A549 (cell line): ENCODE data around the gene GPR55. TPM values are rescaled to one million over a fixed set of nuclear protein-coding genes. Genes with fewer than 3 reads are reported as not detected.

Source experiments
- ATAC-seq, 2 experiments: fragments of 200-7000 bp in 1 of 2; fragments of >200 bp in 1 of 2; cut with Nextera tagmentation in 1 of 2; cut with Tn5 transposase in 1 of 2; 3 replicates each; pipeline versions ENCODE4 v1.8.0 to v1.9.1; 2018 to 2020; ENCODE audit warnings: mild to moderate bottlenecking in 1 of 2, moderate library complexity in 1 of 2
- CTCF ChIA-PET: fragments of 300-600 bp; sonication (Branson Sonifier 250); formaldehyde crosslinking; extraction: SDS; loops from one replicate; lab custom pipeline; 2021; ENCODE audit warnings: antibody characterized with exemption, inconsistent platforms; lab: Yijun Ruan, JAX
- POLR2A ChIA-PET: fragments of 350-600 bp; formaldehyde crosslinking; extraction: SDS; loops from one replicate; lab custom pipeline; 2021; ENCODE audit warnings: antibody characterized with exemption, inconsistent platforms; lab: Yijun Ruan, JAX
- DNase-seq, 2 experiments: peaks; one replicate each; pipeline versions ENCODE4 v3.0.0 to v3.0.0-alpha.2; 2011 to 2016; ENCODE audit warnings: low read depth in 1 of 2, low spot score in 1 of 2
- FAIRE-seq: peaks from 2 replicates; lab custom pipeline; 2011; peaks lifted over from hg19 to GRCh38; lab: Jason Lieb, UNC
- H3K27ac ChIP-seq, 2 experiments: fragments of >200 bp; sonication (Bioruptor Twin); formaldehyde crosslinking; 3 replicates each; pipeline ENCODE4 v1.5.1; 2016 to 2017
- H3K4me1 ChIP-seq: fragments of >200 bp; sonication (Bioruptor Twin); formaldehyde crosslinking; 3 replicates; pipeline ENCODE4 v1.6.1; 2016
- H3K4me2 ChIP-seq: fragments of >200 bp; sonication (Bioruptor Twin); formaldehyde crosslinking; 3 replicates; pipeline ENCODE4 v1.6.1; 2016
- H3K4me3 ChIP-seq: fragments of >200 bp; sonication (Bioruptor Twin); formaldehyde crosslinking; 3 replicates; pipeline ENCODE4 v1.5.1; 2016
- H3K9me3 ChIP-seq: fragments of >200 bp; sonication (Bioruptor Twin); formaldehyde crosslinking; 3 replicates; pipeline ENCODE4 v1.6.1; 2016
- BHLHE40 ChIP-seq: IDR thresholded peaks from 2 replicates; pipeline ENCODE4 v1.6.1; 2012; ENCODE audit warnings: low read depth, low read length, inconsistent platforms
- EHMT2 ChIP-seq: fragments of 200-600 bp; sonication (generic); IDR thresholded peaks from 2 replicates; pipeline ENCODE4 v1.6.1; 2016; ENCODE audit warnings: antibody characterized with exemption, low read depth, mild to moderate bottlenecking, moderate library complexity
- ESRRA ChIP-seq: fragments of 150-350 bp; IDR thresholded peaks from 2 replicates; pipeline ENCODE4 v1.6.1; 2014; ENCODE audit warnings: mild to moderate bottlenecking, low read length, borderline replicate concordance
- GATA3 ChIP-seq: IDR thresholded peaks from 2 replicates; pipeline ENCODE4 v1.6.1; 2012; ENCODE audit warnings: borderline replicate concordance
- JUN ChIP-seq, 2 experiments: fragments of >200 bp; sonication (Bioruptor Twin); formaldehyde crosslinking; IDR thresholded peaks; 2 replicates in 1 of 2; 3 replicates in 1 of 2; pipeline ENCODE4 v1.6.1; 2016 to 2017
- KDM5A ChIP-seq: fragments of 200-600 bp; sonication (generic); IDR thresholded peaks from 2 replicates; pipeline ENCODE4 v1.6.1; 2016; ENCODE audit warnings: antibody characterized with exemption, mild to moderate bottlenecking
- MAFK ChIP-seq: fragments of 450-650 bp; IDR thresholded peaks from 2 replicates; pipeline ENCODE4 v1.6.1; 2014; ENCODE audit not compliant: partially characterized antibody
- MAZ ChIP-seq: fragments of 150-350 bp; IDR thresholded peaks from 2 replicates; pipeline ENCODE4 v1.6.1; 2014; ENCODE audit warnings: antibody characterized with exemption, low read depth, low read length, borderline replicate concordance
- NPAS2 ChIP-seq: fragments of 250-450 bp; sonication (Bioruptor Pico); IDR thresholded peaks from 2 replicates; pipeline ENCODE4 v1.8.0; 2022; ENCODE audit warnings: mild to moderate bottlenecking, moderate library complexity, borderline replicate concordance
- PHF8 ChIP-seq: fragments of 200-600 bp; sonication (generic); IDR thresholded peaks from 2 replicates; pipeline ENCODE4 v1.6.1; 2016; ENCODE audit warnings: low read depth, mild to moderate bottlenecking, antibody characterized with exemption, moderate library complexity, borderline replicate concordance
- POLR2AphosphoS2 ChIP-seq: conservative IDR thresholded peaks from 2 replicates; pipeline ENCODE4 v1.6.1; 2012; ENCODE audit warnings: low read length, improper control_type of control experiment, inconsistent platforms
- RAD21 ChIP-seq, 2 experiments: fragments of >200 bp in 1 of 2; sonication (Bioruptor Twin) in 1 of 2; formaldehyde crosslinking in 1 of 2; IDR thresholded peaks in 1 of 2; conservative IDR thresholded peaks in 1 of 2; 2 replicates in 1 of 2; 3 replicates in 1 of 2; pipeline ENCODE4 v1.6.1; 2012 to 2018; ENCODE audit warnings: inconsistent platforms in 1 of 2
- RARB ChIP-seq: fragments of 250-450 bp; sonication (Bioruptor Pico); IDR thresholded peaks from 2 replicates; pipeline ENCODE4 v1.8.0; 2021; ENCODE audit warnings: mild to moderate bottlenecking, moderate library complexity
- RCOR1 ChIP-seq: fragments of 150-350 bp; IDR thresholded peaks from 2 replicates; pipeline ENCODE4 v1.6.1; 2014; ENCODE audit warnings: antibody characterized with exemption, low read length, low read depth
- RFX5 ChIP-seq: fragments of 450-650 bp; IDR thresholded peaks from 2 replicates; pipeline ENCODE4 v1.7.1; 2014; ENCODE audit warnings: antibody characterized with exemption, mild to moderate bottlenecking, moderate library complexity
- TFCP2L1 ChIP-seq: fragments of 250-450 bp; sonication (Bioruptor Pico); IDR thresholded peaks from 2 replicates; pipeline ENCODE4 v1.5.0; 2021; ENCODE audit warnings: mild to moderate bottlenecking
- TP53 ChIP-seq: fragments of 250-450 bp; sonication (Bioruptor Pico); IDR thresholded peaks from 2 replicates; pipeline ENCODE4 v1.5.0; 2021; ENCODE audit warnings: mild to moderate bottlenecking, moderate library complexity
- ZC3H11A ChIP-seq: fragments of 450-650 bp; IDR thresholded peaks from 2 replicates; pipeline ENCODE4 v1.6.1; 2014; ENCODE audit warnings: antibody characterized with exemption, mild to moderate bottlenecking
- ZFP36 ChIP-seq: fragments of 450-650 bp; IDR thresholded peaks from 2 replicates; pipeline ENCODE4 v1.6.1; 2014; ENCODE audit warnings: borderline replicate concordance; ENCODE audit not compliant: partially characterized antibody
- ZNF302 ChIP-seq: fragments of 250-450 bp; sonication (Bioruptor Pico); IDR thresholded peaks from 2 replicates; pipeline ENCODE4 v1.9.0; 2021; ENCODE audit warnings: inconsistent platforms, mild to moderate bottlenecking, moderate library complexity
- ZSCAN20 ChIP-seq: fragments of 250-450 bp; sonication (Bioruptor Pico); IDR thresholded peaks from 2 replicates; pipeline ENCODE4 v1.8.0; 2022; ENCODE audit warnings: mild to moderate bottlenecking, moderate library complexity
- WGBS: methylation state at CpG from one replicate; pipeline ENCODE4 v1.1.6; 2017; ENCODE audit errors: missing lambda C conversion rate; 5-methylcytosine and 5-hydroxymethylcytosine counted together
- polyA plus RNA-seq, 4 experiments: library from polyadenylated mRNA; depleted of rRNA in 3 of 4; stranded (reverse); fragments of >200 nt; fragmentation: RNase III in 1 of 4; extraction: RNeasy Plus Mini Kit Qiagen cat#74134 plus additional on column Dnase treatment in 1 of 4; gene quantifications; 2 replicates in 3 of 4; 3 replicates in 1 of 4; pipeline ENCODE4 v1.2.3, GENCODE V29; 2011 to 2017
- TF ChIP-seq, protein P1 (sequence below): fragments of >200 bp; sonication (Bioruptor Twin); formaldehyde crosslinking; IDR thresholded peaks from 2 replicates; pipeline ENCODE4 v1.6.1; 2016
- TF ChIP-seq, protein P2 (sequence below): fragments of 450-650 bp; IDR thresholded peaks from 2 replicates; pipeline ENCODE4 v1.6.1; 2014; ENCODE audit warnings: antibody characterized with exemption
- TF ChIP-seq, protein P3 (sequence below): IDR thresholded peaks from 2 replicates; pipeline ENCODE4 v1.6.1; 2012; ENCODE audit warnings: low read depth, borderline replicate concordance
- TF ChIP-seq, protein P4 (sequence below): fragments of 200-600 bp; sonication (generic); IDR thresholded peaks from 2 replicates; pipeline ENCODE4 v1.6.1; 2016; ENCODE audit warnings: antibody characterized with exemption, mild to moderate bottlenecking, moderate library complexity
- TF ChIP-seq, protein P5 (sequence below): fragments of 150-350 bp; IDR thresholded peaks from 2 replicates; pipeline ENCODE4 v1.6.1; 2014; ENCODE audit warnings: low read depth, mild to moderate bottlenecking, low read length

GPR55 gene
- polyA plus RNA-seq, 2 of the 4 experiments (the other 2 are of a cell fraction): not detected

DNA sequence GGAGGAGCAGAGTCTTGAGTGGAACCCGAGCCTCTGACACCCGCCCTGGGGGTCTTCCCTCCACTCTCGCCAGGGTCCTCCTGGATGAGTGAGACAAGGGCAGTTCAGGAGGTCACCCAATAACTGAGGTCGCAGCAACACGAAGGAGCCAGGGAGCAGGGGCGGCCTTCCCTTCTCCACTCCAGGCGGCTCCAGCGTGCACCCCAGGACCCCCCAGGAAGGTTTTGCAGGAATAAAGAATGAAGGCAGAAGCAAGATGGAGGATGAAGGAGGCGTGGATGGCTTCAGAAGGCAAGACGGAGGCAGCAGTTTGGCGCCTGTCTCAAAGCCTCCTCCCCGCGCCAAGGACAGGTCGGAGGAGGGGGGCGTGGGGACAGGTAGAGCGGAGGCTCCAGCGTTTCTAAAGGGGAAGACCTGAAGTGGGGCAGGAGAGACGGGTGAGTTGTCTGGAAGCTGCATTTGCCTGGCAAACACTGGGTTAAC, 60.9 kb downstream of the GPR55 start:
- WGBS: 59% methylated on average over 18 of the region's 18 CpGs
- H3K4me1 ChIP-seq: peaks cover 21% of the 10 kb centered on the region
- peak overlapping the region; percentile 79 to 91; a peak in 5 of 6 replicates for H3K27ac ChIP-seq
- CTCF ChIA-PET: interaction anchor here (0.6 to 3.4 kb wide), 9 partner anchors 9 to 123 kb away, joined by 3 to 20 read pairs (median 3); no protein-coding TSS in a partner anchor
- DNase-seq: no peak
- ATAC-seq: no peak
- H3K9me3 ChIP-seq: no peaks in the 10 kb centered on the region
- no peak for TF ChIP-seq ZSCAN20 (CRISPR knock-in tag)
- no peak for TF ChIP-seq ZNF302 (CRISPR knock-in tag)
- no peak for TF ChIP-seq MAZ
- TF ChIP-seq, protein P1, sequence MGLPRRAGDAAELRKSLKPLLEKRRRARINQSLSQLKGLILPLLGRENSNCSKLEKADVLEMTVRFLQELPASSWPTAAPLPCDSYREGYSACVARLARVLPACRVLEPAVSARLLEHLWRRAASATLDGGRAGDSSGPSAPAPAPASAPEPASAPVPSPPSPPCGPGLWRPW: no peak
- TF ChIP-seq GATA3: no peak
- no peak for TF ChIP-seq POLR2AphosphoS2
- no peak for TF ChIP-seq ESRRA
- TF ChIP-seq ZC3H11A: no peak
- no peak for TF ChIP-seq PHF8
- TF ChIP-seq, protein P2, sequence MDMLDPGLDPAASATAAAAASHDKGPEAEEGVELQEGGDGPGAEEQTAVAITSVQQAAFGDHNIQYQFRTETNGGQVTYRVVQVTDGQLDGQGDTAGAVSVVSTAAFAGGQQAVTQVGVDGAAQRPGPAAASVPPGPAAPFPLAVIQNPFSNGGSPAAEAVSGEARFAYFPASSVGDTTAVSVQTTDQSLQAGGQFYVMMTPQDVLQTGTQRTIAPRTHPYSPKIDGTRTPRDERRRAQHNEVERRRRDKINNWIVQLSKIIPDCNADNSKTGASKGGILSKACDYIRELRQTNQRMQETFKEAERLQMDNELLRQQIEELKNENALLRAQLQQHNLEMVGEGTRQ: no peak
- no peak for TF ChIP-seq RFX5
- TF ChIP-seq, protein P3, sequence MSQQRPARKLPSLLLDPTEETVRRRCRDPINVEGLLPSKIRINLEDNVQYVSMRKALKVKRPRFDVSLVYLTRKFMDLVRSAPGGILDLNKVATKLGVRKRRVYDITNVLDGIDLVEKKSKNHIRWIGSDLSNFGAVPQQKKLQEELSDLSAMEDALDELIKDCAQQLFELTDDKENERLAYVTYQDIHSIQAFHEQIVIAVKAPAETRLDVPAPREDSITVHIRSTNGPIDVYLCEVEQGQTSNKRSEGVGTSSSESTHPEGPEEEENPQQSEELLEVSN: no peak
- TF ChIP-seq NPAS2 (CRISPR knock-in tag): no peak
- TF ChIP-seq JUN (IDR thresholded peaks at IDR 0.05): no peak
- no peak for TF ChIP-seq TFCP2L1
- no peak for TF ChIP-seq EHMT2
- TF ChIP-seq TP53: no peak
- TF ChIP-seq, protein P4, sequence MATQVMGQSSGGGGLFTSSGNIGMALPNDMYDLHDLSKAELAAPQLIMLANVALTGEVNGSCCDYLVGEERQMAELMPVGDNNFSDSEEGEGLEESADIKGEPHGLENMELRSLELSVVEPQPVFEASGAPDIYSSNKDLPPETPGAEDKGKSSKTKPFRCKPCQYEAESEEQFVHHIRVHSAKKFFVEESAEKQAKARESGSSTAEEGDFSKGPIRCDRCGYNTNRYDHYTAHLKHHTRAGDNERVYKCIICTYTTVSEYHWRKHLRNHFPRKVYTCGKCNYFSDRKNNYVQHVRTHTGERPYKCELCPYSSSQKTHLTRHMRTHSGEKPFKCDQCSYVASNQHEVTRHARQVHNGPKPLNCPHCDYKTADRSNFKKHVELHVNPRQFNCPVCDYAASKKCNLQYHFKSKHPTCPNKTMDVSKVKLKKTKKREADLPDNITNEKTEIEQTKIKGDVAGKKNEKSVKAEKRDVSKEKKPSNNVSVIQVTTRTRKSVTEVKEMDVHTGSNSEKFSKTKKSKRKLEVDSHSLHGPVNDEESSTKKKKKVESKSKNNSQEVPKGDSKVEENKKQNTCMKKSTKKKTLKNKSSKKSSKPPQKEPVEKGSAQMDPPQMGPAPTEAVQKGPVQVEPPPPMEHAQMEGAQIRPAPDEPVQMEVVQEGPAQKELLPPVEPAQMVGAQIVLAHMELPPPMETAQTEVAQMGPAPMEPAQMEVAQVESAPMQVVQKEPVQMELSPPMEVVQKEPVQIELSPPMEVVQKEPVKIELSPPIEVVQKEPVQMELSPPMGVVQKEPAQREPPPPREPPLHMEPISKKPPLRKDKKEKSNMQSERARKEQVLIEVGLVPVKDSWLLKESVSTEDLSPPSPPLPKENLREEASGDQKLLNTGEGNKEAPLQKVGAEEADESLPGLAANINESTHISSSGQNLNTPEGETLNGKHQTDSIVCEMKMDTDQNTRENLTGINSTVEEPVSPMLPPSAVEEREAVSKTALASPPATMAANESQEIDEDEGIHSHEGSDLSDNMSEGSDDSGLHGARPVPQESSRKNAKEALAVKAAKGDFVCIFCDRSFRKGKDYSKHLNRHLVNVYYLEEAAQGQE: no peak
- TF ChIP-seq RAD21 (conservative IDR thresholded peaks at IDR 0.05 in 1 of 2, IDR thresholded peaks at IDR 0.05 in 1 of 2): no peak
- H3K4me3 ChIP-seq: peak overlapping the region; percentile 80
- FAIRE-seq: no peak
- H3K4me2 ChIP-seq: peak overlapping the region; percentile 91
- POLR2A ChIA-PET: interaction anchor here (0.6 to 1.0 kb wide), 3 partner anchors 96 to 189 kb away, joined by 3 to 4 read pairs (median 3); no protein-coding TSS in a partner anchor

DNA sequence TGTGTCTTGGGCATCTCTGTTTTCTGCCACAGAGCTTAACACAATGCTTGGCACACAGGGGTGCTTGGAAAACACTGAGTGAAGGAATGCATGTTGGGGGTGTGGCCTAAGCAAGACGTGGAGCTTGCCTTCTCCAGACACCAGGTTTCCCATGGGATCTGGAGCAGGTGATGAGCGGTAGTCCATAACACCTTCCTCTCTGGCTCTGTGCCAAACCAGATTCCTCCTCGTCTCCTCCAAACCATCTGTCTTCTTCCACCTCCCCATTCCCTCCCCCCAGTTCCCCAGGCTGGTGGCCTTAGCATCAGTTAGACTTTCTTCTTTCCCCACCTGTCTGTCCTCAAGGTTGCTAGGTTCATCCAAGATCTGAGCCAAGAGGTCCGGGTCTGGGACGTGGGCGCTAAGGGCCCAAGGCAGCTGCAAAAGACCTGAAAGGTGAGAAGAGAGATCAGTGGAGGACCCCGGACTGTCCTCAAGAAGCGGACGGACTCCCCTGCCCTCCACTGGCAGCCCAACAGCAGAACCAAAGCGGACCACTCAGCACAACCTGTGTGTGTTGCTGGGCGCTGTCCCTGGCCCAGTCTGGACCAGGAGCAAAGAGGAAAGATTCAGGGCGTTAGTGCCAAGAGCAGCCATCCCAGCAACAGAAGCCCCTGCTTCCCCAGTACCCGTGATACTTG, 61.5 kb downstream of the GPR55 start:
- CTCF ChIA-PET: interaction anchor here (0.6 to 3.4 kb wide), 6 partner anchors 8 to 124 kb away, joined by 3 to 20 read pairs (median 4); no protein-coding TSS in a partner anchor
- TF ChIP-seq RCOR1 (no peak), ZC3H11A (no peak), RARB (CRISPR knock-in tag) (no peak), KDM5A (no peak), MAFK (no peak), ZFP36 (no peak), BHLHE40 (no peak)
- TF ChIP-seq, protein P5, sequence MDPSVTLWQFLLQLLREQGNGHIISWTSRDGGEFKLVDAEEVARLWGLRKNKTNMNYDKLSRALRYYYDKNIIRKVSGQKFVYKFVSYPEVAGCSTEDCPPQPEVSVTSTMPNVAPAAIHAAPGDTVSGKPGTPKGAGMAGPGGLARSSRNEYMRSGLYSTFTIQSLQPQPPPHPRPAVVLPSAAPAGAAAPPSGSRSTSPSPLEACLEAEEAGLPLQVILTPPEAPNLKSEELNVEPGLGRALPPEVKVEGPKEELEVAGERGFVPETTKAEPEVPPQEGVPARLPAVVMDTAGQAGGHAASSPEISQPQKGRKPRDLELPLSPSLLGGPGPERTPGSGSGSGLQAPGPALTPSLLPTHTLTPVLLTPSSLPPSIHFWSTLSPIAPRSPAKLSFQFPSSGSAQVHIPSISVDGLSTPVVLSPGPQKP: no peak
- TF ChIP-seq, protein P2: no peak
- FAIRE-seq (no peak), DNase-seq (no peak), ATAC-seq (no peak)
- 79% methylated on average over 13 of the region's 13 CpGs for WGBS
- H3K4me1 ChIP-seq: peaks cover 21% of the 10 kb centered on the region
- no peak overlapping the region for H3K27ac ChIP-seq
- H3K4me2 ChIP-seq: peak overlapping the region; percentile 91; the same call in 2 of the 3 replicates
- H3K9me3 ChIP-seq: peaks cover 3% of the 10 kb centered on the region; the same call in 1 of the 3 replicates
- POLR2A ChIA-PET: no interaction called here
- no peak overlapping the region for H3K4me3 ChIP-seq
